Astrocyte (in vitro differentiated cells and primary cell): ENCODE measurements around the gene ZNF280C.

Source experiments
- CTCF ChIP-seq: IDR thresholded peaks from 2 replicates; pipeline ENCODE4 v1.5.1; 2011; ENCODE audit warnings: low read depth, mild to moderate bottlenecking, inconsistent platforms, low read length, moderate library complexity; ENCODE audit not compliant: insufficient read depth
- EZH2 ChIP-seq: IDR thresholded peaks from 2 replicates; pipeline ENCODE4 v1.6.1; 2012; ENCODE audit warnings: mild to moderate bottlenecking, low read length, inconsistent platforms; ENCODE audit not compliant: insufficient read depth

GRCh38 chrX:130263016-130263415 lies 5.7 kb downstream of the ZNF280C start:
- TF ChIP-seq CTCF: no peak
- TF ChIP-seq EZH2: no peak
